ENCODE results near the gene C8B. TPM values are rescaled to one million over a fixed set of nuclear protein-coding genes. Genes with fewer than 3 reads are reported as not detected.

Gene C8B
- total RNA-seq, 2 donors from 2014 or later: not detected

DNA sequence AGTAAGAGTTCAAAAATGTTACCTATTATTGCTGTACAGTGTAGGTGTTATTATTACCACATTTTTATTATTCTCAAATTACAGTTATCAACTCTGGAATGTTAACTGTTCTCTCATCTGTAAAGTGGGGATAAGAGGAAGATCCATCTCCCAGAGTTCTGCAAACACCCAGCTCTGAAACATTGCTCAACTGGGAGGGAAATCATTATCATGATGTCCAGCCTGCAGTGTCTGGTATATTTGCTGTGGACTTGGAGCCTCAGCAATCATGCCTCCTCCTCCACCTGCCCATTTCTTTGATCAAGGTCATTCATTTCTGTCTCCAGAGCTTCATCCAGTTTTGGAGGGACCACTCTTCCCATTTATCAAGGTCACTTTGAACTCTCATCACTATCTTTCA is 71.8 kb downstream of the C8B start:
- H3K36me3 Mint-ChIP-seq (ENCODE audit: low read depth): no peaks in the 10 kb centered on the region
- ATAC-seq: no peak
- no peaks in the 10 kb centered on the region for H3K9me3 ChIP-seq (ENCODE audit: control insufficient read depth, low read length, poor library complexity, severe bottlenecking)
- no peak overlapping the region for H3K4me3 Mint-ChIP-seq
- H3K4me1 Mint-ChIP-seq: no peaks in the 10 kb centered on the region
- peaks cover 8% of the 10 kb centered on the region for H3K27me3 Mint-ChIP-seq
- DNase-seq: no peak
- H3K27ac Mint-ChIP-seq: no peak overlapping the region

DNA sequence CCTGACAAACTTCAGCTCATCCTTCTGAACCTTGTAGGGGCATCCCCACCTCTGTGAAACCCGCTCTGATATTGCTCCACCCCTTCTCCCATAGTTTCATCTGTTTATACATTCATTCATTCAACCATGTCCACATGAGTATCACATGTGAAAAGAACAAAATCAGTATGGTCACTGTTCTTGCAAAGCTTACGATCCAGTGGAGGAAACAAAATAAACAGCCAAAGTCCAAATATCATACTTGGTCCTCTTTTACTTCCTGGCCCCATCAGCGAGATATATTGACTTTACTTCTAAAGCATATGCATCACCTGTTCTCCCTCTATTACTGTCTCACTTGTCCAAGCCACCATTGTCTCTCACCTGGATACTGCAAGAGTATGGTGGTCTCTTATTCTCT is 75.6 kb downstream of the C8B start:
- no peak for ATAC-seq
- H3K27ac Mint-ChIP-seq: no peak overlapping the region
- no peak for DNase-seq
- no peaks in the 10 kb centered on the region for H3K36me3 Mint-ChIP-seq (ENCODE audit: low read depth)
- no peaks in the 10 kb centered on the region for H3K4me1 Mint-ChIP-seq
- no peaks in the 10 kb centered on the region for H3K27me3 Mint-ChIP-seq
- H3K9me3 ChIP-seq (ENCODE audit: control insufficient read depth, low read length, poor library complexity, severe bottlenecking): no peaks in the 10 kb centered on the region
- no peak overlapping the region for H3K4me3 Mint-ChIP-seq

DNA sequence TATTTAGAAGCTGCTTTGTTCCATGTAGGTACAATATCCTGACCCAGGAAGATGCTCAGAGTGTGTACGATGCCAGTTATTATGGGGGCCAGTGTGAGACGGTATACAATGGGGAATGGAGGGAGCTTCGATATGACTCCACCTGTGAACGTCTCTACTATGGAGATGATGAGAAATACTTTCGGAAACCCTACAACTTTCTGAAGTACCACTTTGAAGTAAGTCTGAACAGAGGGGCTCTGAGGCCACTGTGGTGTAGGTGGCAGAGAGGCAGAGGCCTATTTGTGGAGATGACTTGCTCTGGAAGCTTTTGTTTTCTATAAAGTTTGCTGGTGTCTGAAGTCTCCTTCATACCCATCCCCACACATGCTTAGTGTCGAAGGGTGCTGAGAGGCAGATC is 84.4 kb downstream of the C8B start:
- H3K36me3 Mint-ChIP-seq (ENCODE audit: low read depth): no peaks in the 10 kb centered on the region
- no peaks in the 10 kb centered on the region for H3K9me3 ChIP-seq (ENCODE audit: control insufficient read depth, low read length, poor library complexity, severe bottlenecking)
- DNase-seq (no peak), ATAC-seq (no peak)
- H3K4me1 Mint-ChIP-seq: peaks cover 4% of the 10 kb centered on the region
- peaks cover 18% of the 10 kb centered on the region for H3K27me3 Mint-ChIP-seq
- no peak overlapping the region for H3K4me3 Mint-ChIP-seq
- H3K27ac Mint-ChIP-seq: no peak overlapping the region

DNA sequence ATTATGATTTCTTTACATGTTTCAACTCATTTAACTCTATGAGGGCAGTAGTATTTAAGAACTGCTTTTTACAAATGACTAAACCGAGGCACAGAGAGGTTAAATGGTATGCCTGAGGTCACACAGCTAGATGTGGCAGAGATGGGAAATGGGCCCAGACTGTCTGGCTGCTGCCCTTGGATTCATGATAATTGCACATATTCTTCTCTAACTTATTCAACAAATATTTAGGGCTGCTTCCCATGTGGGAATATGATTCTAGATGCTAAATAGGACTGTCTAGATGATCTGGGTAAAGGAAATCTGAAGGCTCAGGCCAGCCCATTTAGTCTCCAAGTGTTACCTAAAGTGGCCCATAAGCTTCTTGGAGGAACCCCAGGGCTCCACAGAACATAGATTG is 85.0 kb downstream of the C8B start:
- DNase-seq: no peak
- H3K9me3 ChIP-seq (ENCODE audit: control insufficient read depth, low read length, poor library complexity, severe bottlenecking): no peaks in the 10 kb centered on the region
- Mint-ChIP-seq H3K27me3 (peaks cover 18% of the 10 kb centered on the region), H3K36me3 (ENCODE audit: low read depth) (no peaks in the 10 kb centered on the region), H3K27ac (no peak overlapping the region), H3K4me1 (peaks cover 4% of the 10 kb centered on the region), H3K4me3 (no peak overlapping the region)
- no peak for ATAC-seq

Other genes with a start within 250 kb of the C8B start
- gene FYB2, start 146.6 kb downstream of the C8B start, total RNA-seq: not detected
- gene C8A, start 111.2 kb downstream of the C8B start, total RNA-seq: not detected